Neural progenitor cell (in vitro differentiated cells): ENCODE measurements around the gene ARPP21. TPM values are rescaled to one million over a fixed set of nuclear protein-coding genes. Genes with fewer than 3 reads are reported as not detected.

Experiments
- DNase-seq: peaks from one replicate; pipeline ENCODE4 v3.0.0-alpha.2; 2016; ENCODE audit warnings: low spot score
- H2AFZ ChIP-seq: fragments of 200-600 bp; sonication (generic); replicated peaks from 2 replicates; pipeline ENCODE4 v1.6.1; 2016; ENCODE audit warnings: antibody characterized with exemption
- H3F3A ChIP-seq: fragments of 200-600 bp; sonication (generic); 2 replicates; pipeline ENCODE4 v1.6.1; 2016; ENCODE audit warnings: antibody characterized with exemption, low read depth
- H3K27ac ChIP-seq: fragments of 200-600 bp; sonication (generic); 2 replicates; pipeline ENCODE4 v1.5.1; 2016; ENCODE audit warnings: mild to moderate bottlenecking
- H3K27me3 ChIP-seq: fragments of 200-600 bp; sonication (generic); 2 replicates; pipeline ENCODE4 v1.6.1; 2016; ENCODE audit warnings: mild to moderate bottlenecking, moderate library complexity
- H3K36me3 ChIP-seq: fragments of 200-600 bp; sonication (generic); 2 replicates; pipeline ENCODE4 v1.5.1; 2016
- H3K4me1 ChIP-seq: fragments of 200-600 bp; sonication (generic); 2 replicates; pipeline ENCODE4 v1.6.1; 2016; ENCODE audit warnings: mixed run types
- H3K4me2 ChIP-seq: fragments of 200-600 bp; sonication (generic); 2 replicates; pipeline ENCODE4 v1.6.1; 2016
- H3K4me3 ChIP-seq: fragments of 200-600 bp; sonication (generic); 2 replicates; pipeline ENCODE4 v1.5.1; 2016
- H3K79me2 ChIP-seq: fragments of 200-600 bp; sonication (generic); 2 replicates; pipeline ENCODE4 v1.6.1; 2016; ENCODE audit warnings: low read depth
- H3K9ac ChIP-seq: fragments of 200-600 bp; sonication (generic); 2 replicates; pipeline ENCODE4 v1.6.1; 2016
- H3K9me3 ChIP-seq: fragments of 200-600 bp; sonication (generic); 2 replicates; pipeline ENCODE4 v1.5.1; 2016; ENCODE audit warnings: low read depth
- H4K20me1 ChIP-seq: fragments of 200-600 bp; sonication (generic); 2 replicates; pipeline ENCODE4 v1.6.1; 2016; ENCODE audit warnings: low read depth
- H3K27ac Mint-ChIP-seq: 3 replicates; pipeline ENCODE4 v1.8.0; 2021; ENCODE audit warnings: mixed read lengths
- H3K27me3 Mint-ChIP-seq: 2 replicates; pipeline ENCODE4 v1.8.0; 2022; ENCODE audit warnings: low read depth, mild to moderate bottlenecking, inconsistent platforms, moderate library complexity, mixed read lengths; ENCODE audit not compliant: insufficient read depth
- H3K36me3 Mint-ChIP-seq: 3 replicates; pipeline ENCODE4 v1.8.0; 2021; ENCODE audit warnings: mixed read lengths
- H3K4me1 Mint-ChIP-seq: 3 replicates; pipeline ENCODE4 v1.8.0; 2021; ENCODE audit warnings: mixed read lengths
- H3K4me3 Mint-ChIP-seq: 3 replicates; pipeline ENCODE4 v1.8.0; 2021; ENCODE audit warnings: mild to moderate bottlenecking, moderate library complexity, mixed read lengths
- H3K9me3 Mint-ChIP-seq: 3 replicates; pipeline ENCODE4 v1.8.0; 2020; ENCODE audit warnings: mixed read lengths
- EZH2 ChIP-seq: fragments of 200-600 bp; sonication (generic); IDR thresholded peaks from 2 replicates; pipeline ENCODE4 v1.6.1; 2017; ENCODE audit warnings: antibody characterized with exemption, mild to moderate bottlenecking, moderate library complexity
- EZH2phosphoT487 ChIP-seq: fragments of 200-600 bp; sonication (generic); IDR thresholded peaks from 2 replicates; pipeline ENCODE4 v1.6.1; 2017; ENCODE audit warnings: antibody characterized with exemption
- total RNA-seq: library from RNA; depleted of rRNA; stranded (reverse); fragments of >200 nt; gene quantifications from 2 replicates; pipeline ENCODE4 v1.2.3, GENCODE V29; 2015; ENCODE audit warnings: low replicate concordance
- TF ChIP-seq, protein P1 (sequence below): fragments of 200-600 bp; sonication (generic); IDR thresholded peaks from 2 replicates; pipeline ENCODE4 v1.5.1; 2017; ENCODE audit warnings: antibody characterized with exemption, mild to moderate bottlenecking

Gene ARPP21
- total RNA-seq, 1 donor from 2014 or later, result not detected

DNA sequence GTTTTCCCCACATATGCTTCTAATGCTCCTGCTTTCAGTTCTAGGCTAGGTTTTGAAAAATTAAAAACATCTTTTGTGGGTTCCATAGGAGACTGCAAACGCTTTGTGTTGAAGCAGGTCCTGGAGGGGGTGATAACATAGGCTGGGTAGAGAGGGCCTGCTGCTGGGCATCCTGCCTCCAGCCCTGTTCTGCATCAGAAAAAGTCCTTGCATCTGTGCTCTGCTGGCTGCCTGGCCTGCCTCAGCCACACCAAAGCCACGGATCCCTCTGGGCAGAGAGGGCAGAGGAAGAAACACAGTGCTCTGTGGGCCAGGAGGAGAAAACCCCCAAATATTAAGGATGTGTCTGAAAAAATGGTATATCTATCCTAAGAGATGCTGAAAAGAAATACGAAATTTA lies 3.9 kb upstream of the ARPP21 start:
- Mint-ChIP-seq H3K4me1 (peaks cover 8% of the 10 kb centered on the region), H3K36me3 (no peaks in the 10 kb centered on the region), H3K27me3 (peaks cover 21% of the 10 kb centered on the region), H3K9me3 (peaks cover 2% of the 10 kb centered on the region), H3K4me3 (no peak overlapping the region), H3K27ac (no peak overlapping the region)
- Histone ChIP-seq H3K9ac (no peak overlapping the region), H3K4me2 (no peak overlapping the region), H3K36me3 (no peaks in the 10 kb centered on the region), H2AFZ (peak overlapping the region; percentile 24), H3K4me3 (no peak overlapping the region), H3K27ac (no peak overlapping the region), H3K9me3 (peaks cover 7% of the 10 kb centered on the region), H3F3A (no peaks in the 10 kb centered on the region), H3K79me2 (no peaks in the 10 kb centered on the region), H3K4me1 (no peaks in the 10 kb centered on the region), H3K27me3 (peaks cover 33% of the 10 kb centered on the region), H4K20me1 (no peaks in the 10 kb centered on the region)
- no peak for TF ChIP-seq EZH2phosphoT487
- TF ChIP-seq, protein P1, sequence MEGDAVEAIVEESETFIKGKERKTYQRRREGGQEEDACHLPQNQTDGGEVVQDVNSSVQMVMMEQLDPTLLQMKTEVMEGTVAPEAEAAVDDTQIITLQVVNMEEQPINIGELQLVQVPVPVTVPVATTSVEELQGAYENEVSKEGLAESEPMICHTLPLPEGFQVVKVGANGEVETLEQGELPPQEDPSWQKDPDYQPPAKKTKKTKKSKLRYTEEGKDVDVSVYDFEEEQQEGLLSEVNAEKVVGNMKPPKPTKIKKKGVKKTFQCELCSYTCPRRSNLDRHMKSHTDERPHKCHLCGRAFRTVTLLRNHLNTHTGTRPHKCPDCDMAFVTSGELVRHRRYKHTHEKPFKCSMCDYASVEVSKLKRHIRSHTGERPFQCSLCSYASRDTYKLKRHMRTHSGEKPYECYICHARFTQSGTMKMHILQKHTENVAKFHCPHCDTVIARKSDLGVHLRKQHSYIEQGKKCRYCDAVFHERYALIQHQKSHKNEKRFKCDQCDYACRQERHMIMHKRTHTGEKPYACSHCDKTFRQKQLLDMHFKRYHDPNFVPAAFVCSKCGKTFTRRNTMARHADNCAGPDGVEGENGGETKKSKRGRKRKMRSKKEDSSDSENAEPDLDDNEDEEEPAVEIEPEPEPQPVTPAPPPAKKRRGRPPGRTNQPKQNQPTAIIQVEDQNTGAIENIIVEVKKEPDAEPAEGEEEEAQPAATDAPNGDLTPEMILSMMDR, result no peak
- TF ChIP-seq EZH2, result no peak
- DNase-seq, result no peak

DNA sequence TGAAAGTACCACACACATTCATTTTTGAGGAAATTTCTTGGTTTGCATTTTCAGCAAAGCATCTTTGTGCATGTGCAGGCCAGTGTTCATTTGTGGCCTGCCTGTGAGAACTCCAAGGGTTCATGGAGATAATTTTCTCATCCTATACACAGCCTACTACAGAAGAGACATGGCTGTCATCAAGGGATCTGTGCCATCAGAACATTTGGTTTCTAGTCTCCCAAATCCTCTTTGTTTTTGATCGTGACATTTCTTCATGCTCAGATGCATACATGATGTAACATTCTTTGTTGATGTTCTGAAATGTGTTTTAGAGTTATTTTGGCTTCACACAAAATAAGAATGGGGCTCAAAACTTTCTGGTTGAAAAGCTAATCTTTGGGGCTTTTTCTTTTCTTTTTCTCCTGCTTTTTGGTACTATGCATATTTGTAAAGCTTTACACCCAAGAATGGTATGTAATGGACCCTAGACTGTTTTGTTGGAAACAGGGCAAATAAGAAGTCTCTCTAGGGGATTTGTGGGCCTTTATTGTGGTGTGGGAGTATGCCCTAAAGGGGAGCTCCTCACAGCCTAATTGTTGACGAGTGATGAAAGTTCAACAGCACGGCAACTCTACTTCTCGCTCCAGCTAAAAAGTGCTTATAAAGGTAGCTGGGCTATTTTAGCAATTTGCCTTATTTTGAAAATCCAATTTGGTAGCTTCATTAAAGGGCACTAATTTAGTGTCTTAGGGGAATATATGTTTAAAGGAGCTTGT lies 3.2 kb upstream of the ARPP21 start:
- Histone ChIP-seq H3K9me3 (peaks cover 7% of the 10 kb centered on the region), H3K27me3 (peaks cover 40% of the 10 kb centered on the region), H3K4me2 (no peak overlapping the region), H3K4me3 (no peak overlapping the region), H3K27ac (no peak overlapping the region), H3F3A (no peaks in the 10 kb centered on the region), H3K79me2 (no peaks in the 10 kb centered on the region), H3K9ac (no peak overlapping the region), H4K20me1 (no peaks in the 10 kb centered on the region), H2AFZ (peak overlapping the region; percentile 24), H3K4me1 (no peaks in the 10 kb centered on the region), H3K36me3 (no peaks in the 10 kb centered on the region)
- H3K4me3 Mint-ChIP-seq, result no peak overlapping the region
- H3K36me3 Mint-ChIP-seq, result no peaks in the 10 kb centered on the region
- H3K4me1 Mint-ChIP-seq, result peaks cover 8% of the 10 kb centered on the region
- no peak overlapping the region for H3K27ac Mint-ChIP-seq
- DNase-seq, result no peak
- no peak for TF ChIP-seq EZH2phosphoT487
- no peak for TF ChIP-seq EZH2
- TF ChIP-seq, protein P1, result no peak
- peaks cover 27% of the 10 kb centered on the region for H3K27me3 Mint-ChIP-seq
- peaks cover 2% of the 10 kb centered on the region for H3K9me3 Mint-ChIP-seq

DNA sequence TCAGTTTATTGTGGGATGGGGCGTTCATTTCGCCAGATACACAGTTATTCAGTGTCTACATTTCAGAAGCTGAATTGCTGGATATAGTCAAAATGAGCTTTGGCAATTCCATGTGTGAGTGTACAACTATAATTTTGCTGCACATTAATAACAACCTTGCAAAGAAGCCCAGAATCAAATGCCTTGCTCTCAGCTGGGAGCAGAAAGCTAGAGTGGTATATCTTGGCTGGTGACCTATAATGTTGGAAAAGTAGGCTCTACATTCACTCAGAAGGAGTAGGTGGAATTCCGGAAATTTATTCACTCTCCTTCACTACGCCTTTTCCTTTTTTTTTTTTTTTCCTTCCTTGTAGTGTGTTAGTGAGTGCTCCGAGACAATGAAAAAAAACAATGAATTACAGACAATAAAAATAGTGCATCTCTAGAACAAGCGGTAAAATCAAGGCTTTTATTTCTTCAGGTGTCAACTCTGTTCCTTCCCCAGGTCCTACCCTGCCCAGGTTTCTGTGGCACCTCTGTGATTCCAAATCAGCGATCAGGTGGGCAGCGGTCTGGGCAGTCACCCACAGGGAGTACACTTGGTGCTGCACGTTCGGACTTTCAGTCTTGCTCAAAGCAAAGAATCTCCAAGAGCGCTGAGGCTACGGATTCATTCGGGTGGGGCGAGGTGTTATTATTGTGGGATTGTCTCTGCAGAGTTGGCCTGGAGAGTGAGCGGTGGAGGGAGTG lies 910 bp upstream of the ARPP21 start:
- H3K27ac ChIP-seq, result no peak overlapping the region

More for the DNA sequence above, 910 bp upstream of the ARPP21 start:
- Histone ChIP-seq H2AFZ (peak overlapping the region; percentile 95), H3K79me2 (no peaks in the 10 kb centered on the region), H3K4me2 (peak overlapping the region; percentile 92), H3K9ac (no peak overlapping the region), H3K9me3 (no peaks in the 10 kb centered on the region), H3K4me3 (peak overlapping the region; percentile 58), H3K36me3 (no peaks in the 10 kb centered on the region), H3F3A (no peaks in the 10 kb centered on the region), H3K4me1 (no peaks in the 10 kb centered on the region), H3K27me3 (peaks cover 63% of the 10 kb centered on the region), H4K20me1 (no peaks in the 10 kb centered on the region)
- TF ChIP-seq, protein P1, result no peak
- no peak for TF ChIP-seq EZH2phosphoT487
- no peak for TF ChIP-seq EZH2
- peaks cover 30% of the 10 kb centered on the region for H3K27me3 Mint-ChIP-seq
- no peak for DNase-seq
- H3K9me3 Mint-ChIP-seq, result peaks cover 2% of the 10 kb centered on the region
- no peaks in the 10 kb centered on the region for H3K36me3 Mint-ChIP-seq
- peak overlapping the region; percentile 80 for H3K4me3 Mint-ChIP-seq
- H3K4me1 Mint-ChIP-seq, result peaks cover 8% of the 10 kb centered on the region
- H3K27ac Mint-ChIP-seq, result no peak overlapping the region
